ENCODE measurements around the gene LIX1L.

- TF ChIP-seq CTCF (IDR thresholded peaks at IDR 0.05 in 4 of 5, conservative IDR thresholded peaks at IDR 0.05 in 1 of 5) (peak; percentile 60 to 77 (median 73)), POLR2A (IDR thresholded peaks at IDR 0.05) (peak; percentile 99)
These were observed 30.5 kb downstream of the LIX1L start, which contains the start of gene RBM8A for GRCh38 chr1:145927063-145927886.
